HL-60 (cell line): ENCODE measurements around the gene CHI3L1.

Experiments
- POLR2AphosphoS5 ChIP-seq: IDR thresholded peaks from 2 replicates; pipeline ENCODE4 v1.6.1; 2012; ENCODE audit warnings: low read depth
- SPI1 ChIP-seq: IDR thresholded peaks from 2 replicates; pipeline ENCODE4 v1.6.1; 2012; ENCODE audit warnings: low read depth, mild to moderate bottlenecking, borderline replicate concordance
- TF ChIP-seq, protein P1 (sequence below): IDR thresholded peaks from one replicate; pipeline ENCODE4 v1.5.1; 2011; ENCODE audit warnings: low read length, control low read depth, inconsistent platforms; ENCODE audit not compliant: insufficient read depth
- TF ChIP-seq, protein P2 (sequence below): IDR thresholded peaks from 2 replicates; pipeline ENCODE4 v1.6.1; 2012; ENCODE audit warnings: low read depth; ENCODE audit not compliant: insufficient replicate concordance

DNA sequence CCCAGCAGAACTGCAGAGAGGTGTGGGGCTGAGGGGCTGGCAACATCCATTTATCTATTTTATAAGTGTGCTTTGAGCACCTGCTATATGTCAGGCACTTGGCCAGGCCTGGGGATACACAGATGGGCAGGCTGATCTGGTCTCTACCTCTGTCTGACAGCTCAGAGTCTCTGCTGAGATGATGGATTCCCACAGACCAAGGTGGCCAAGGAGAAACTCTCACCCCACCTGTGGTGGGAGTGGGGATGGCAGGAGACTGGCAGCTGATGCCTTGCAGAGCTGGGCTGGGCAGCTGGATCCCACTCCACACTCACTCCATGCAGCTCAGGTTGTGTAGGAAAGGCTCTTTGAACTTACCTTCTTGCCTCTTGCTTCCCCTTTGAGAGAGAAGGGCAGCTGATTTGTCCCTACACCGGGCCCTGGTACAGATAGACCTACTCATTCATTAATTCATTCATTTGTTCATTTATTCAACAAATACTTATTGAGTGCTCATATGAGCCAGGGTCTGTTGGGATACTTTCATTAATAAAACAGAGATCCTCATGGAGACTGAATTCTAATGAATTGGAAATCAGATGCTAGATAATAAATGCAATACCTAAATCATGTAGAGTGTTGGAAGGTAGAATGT is 50.0 kb downstream of the CHI3L1 start:
- TF ChIP-seq, protein P1, sequence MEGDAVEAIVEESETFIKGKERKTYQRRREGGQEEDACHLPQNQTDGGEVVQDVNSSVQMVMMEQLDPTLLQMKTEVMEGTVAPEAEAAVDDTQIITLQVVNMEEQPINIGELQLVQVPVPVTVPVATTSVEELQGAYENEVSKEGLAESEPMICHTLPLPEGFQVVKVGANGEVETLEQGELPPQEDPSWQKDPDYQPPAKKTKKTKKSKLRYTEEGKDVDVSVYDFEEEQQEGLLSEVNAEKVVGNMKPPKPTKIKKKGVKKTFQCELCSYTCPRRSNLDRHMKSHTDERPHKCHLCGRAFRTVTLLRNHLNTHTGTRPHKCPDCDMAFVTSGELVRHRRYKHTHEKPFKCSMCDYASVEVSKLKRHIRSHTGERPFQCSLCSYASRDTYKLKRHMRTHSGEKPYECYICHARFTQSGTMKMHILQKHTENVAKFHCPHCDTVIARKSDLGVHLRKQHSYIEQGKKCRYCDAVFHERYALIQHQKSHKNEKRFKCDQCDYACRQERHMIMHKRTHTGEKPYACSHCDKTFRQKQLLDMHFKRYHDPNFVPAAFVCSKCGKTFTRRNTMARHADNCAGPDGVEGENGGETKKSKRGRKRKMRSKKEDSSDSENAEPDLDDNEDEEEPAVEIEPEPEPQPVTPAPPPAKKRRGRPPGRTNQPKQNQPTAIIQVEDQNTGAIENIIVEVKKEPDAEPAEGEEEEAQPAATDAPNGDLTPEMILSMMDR = no peak
- no peak for TF ChIP-seq SPI1
- TF ChIP-seq, protein P2, sequence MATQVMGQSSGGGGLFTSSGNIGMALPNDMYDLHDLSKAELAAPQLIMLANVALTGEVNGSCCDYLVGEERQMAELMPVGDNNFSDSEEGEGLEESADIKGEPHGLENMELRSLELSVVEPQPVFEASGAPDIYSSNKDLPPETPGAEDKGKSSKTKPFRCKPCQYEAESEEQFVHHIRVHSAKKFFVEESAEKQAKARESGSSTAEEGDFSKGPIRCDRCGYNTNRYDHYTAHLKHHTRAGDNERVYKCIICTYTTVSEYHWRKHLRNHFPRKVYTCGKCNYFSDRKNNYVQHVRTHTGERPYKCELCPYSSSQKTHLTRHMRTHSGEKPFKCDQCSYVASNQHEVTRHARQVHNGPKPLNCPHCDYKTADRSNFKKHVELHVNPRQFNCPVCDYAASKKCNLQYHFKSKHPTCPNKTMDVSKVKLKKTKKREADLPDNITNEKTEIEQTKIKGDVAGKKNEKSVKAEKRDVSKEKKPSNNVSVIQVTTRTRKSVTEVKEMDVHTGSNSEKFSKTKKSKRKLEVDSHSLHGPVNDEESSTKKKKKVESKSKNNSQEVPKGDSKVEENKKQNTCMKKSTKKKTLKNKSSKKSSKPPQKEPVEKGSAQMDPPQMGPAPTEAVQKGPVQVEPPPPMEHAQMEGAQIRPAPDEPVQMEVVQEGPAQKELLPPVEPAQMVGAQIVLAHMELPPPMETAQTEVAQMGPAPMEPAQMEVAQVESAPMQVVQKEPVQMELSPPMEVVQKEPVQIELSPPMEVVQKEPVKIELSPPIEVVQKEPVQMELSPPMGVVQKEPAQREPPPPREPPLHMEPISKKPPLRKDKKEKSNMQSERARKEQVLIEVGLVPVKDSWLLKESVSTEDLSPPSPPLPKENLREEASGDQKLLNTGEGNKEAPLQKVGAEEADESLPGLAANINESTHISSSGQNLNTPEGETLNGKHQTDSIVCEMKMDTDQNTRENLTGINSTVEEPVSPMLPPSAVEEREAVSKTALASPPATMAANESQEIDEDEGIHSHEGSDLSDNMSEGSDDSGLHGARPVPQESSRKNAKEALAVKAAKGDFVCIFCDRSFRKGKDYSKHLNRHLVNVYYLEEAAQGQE = no peak
- TF ChIP-seq POLR2AphosphoS5 = no peak
